CD4-positive, alpha-beta T cell (primary cell): Measurements from ENCODE around the gene ASB7. TPM values are rescaled to one million over a fixed set of nuclear protein-coding genes. Genes with fewer than 3 reads are reported as not detected.

Source experiments
- ATAC-seq: fragments of 200-7000 bp; cut with Tn5 transposase; one replicate; pipeline ENCODE4 v1.10.0; 2022; ENCODE audit warnings: mild to moderate bottlenecking; ENCODE audit not compliant: poor library complexity
- CTCF ChIA-PET: fragments of 350-600 bp; sonication (Branson Sonifier 250); formaldehyde crosslinking; loops from one replicate; lab custom pipeline; 2021; ENCODE audit warnings: antibody characterized with exemption, inconsistent platforms; lab: Charles Lee
- POLR2A ChIA-PET: fragments of 350-600 bp; sonication (Branson Sonifier 250); formaldehyde crosslinking; loops from one replicate; lab custom pipeline; 2021; ENCODE audit warnings: antibody characterized with exemption, inconsistent platforms; lab: Charles Lee
- DNase-seq, 14 experiments: peaks; one replicate each; pipeline ENCODE4 v3.0.0-alpha.2; 2013 to 2020; ENCODE audit warnings: mixed read lengths in 2 of 14
- H3K27ac ChIP-seq, 2 donors: one replicate each; pipeline versions ENCODE4 v1.5.1 to v1.7.0; 2013; ENCODE audit warnings: low read length in 2 of 2, low read depth in 1 of 2, mild to moderate bottlenecking in 1 of 2
- H3K27me3 ChIP-seq, 2 experiments: 1 replicate in 1 of 2; 2 replicates in 1 of 2; pipeline versions ENCODE4 v1.6.1 to v1.7.0; 2013; ENCODE audit warnings: low read length in 2 of 2, control low read depth in 1 of 2, mild to moderate bottlenecking in 1 of 2, moderate library complexity in 1 of 2; ENCODE audit not compliant: insufficient read depth in 2 of 2, control insufficient read depth in 1 of 2
- H3K36me3 ChIP-seq: one replicate; pipeline ENCODE4 v1.6.1; 2013; ENCODE audit warnings: low read length, control low read depth; ENCODE audit not compliant: insufficient read depth
- H3K4me1 ChIP-seq: one replicate; pipeline ENCODE4 v1.6.1; 2013; ENCODE audit warnings: low read length, control low read depth; ENCODE audit not compliant: insufficient read depth
- H3K4me3 ChIP-seq: one replicate; pipeline ENCODE4 v1.5.1; 2013; ENCODE audit warnings: mild to moderate bottlenecking, low read length, moderate library complexity
- H3K9me3 ChIP-seq, 2 experiments: 1 replicate in 1 of 2; 2 replicates in 1 of 2; pipeline versions ENCODE4 v1.6.1 to v1.7.0; 2013; ENCODE audit warnings: low read length in 2 of 2, mild to moderate bottlenecking in 2 of 2, control low read depth in 1 of 2, moderate library complexity in 1 of 2; ENCODE audit not compliant: control insufficient read depth in 1 of 2, insufficient read depth in 1 of 2
- H3K27ac Mint-ChIP-seq: one replicate; pipeline ENCODE4 v1.8.0; 2020; ENCODE audit warnings: mixed read lengths
- H3K27me3 Mint-ChIP-seq: one replicate; pipeline ENCODE4 v1.8.0; 2021; ENCODE audit warnings: mixed read lengths
- H3K36me3 Mint-ChIP-seq: one replicate; pipeline ENCODE4 v1.8.0; 2021; ENCODE audit warnings: low read depth, mixed read lengths
- H3K4me1 Mint-ChIP-seq: one replicate; pipeline ENCODE4 v1.8.0; 2021; ENCODE audit warnings: low read depth, mixed read lengths
- H3K4me3 Mint-ChIP-seq: one replicate; pipeline ENCODE4 v1.8.0; 2020; ENCODE audit warnings: mild to moderate bottlenecking, mixed read lengths
- H3K9me3 Mint-ChIP-seq: one replicate; pipeline ENCODE4 v1.8.0; 2020; ENCODE audit warnings: mixed read lengths
- intact Hi-C, 2 experiments: fragments of 100-400 bp; cut with DNase I in 1 of 2; cut with micrococcal nuclease in 1 of 2; formaldehyde crosslinking; loops; one replicate each; pipeline versions ENCODE4 v1.15.1 to v1.9.0; 2023 to 2025; cut with DNase I, micrococcal nuclease
- total RNA-seq, 174 experiments: library from RNA in 2 of 174; stranded (reverse) in 2 of 174; gene quantifications; one replicate each; pipeline ENCODE4 v1.2.3 and lab custom pipeline; 2021 to 2026
- TF ChIP-seq, protein P1 (sequence below): fragments of 200-600 bp; IDR thresholded peaks from one replicate; pipeline ENCODE4 v1.8.0; 2022; ENCODE audit warnings: antibody characterized with exemption, mild to moderate bottlenecking

The ASB7 gene
- total RNA-seq, 2 experiments from 2014 or later, result 14.9 to 16.7 TPM

DNA sequence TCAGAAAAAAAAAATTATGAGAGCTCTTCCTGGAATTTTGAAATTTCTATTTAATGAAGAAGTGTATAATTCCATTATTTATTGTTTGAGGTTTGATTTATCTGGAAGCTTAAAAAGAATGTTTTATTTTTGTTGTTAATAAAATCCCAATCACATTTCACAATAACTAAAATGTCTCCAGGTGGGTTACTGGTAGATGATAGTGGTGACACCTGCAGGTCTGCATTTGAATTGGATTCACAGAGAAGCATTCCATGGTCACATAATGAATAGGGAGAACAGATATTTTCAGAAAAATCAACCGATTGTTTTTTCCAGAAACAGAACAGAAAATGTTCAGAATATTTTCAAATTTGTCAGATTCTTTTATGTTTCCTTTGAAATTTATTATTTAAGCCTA, 48.3 kb downstream of the ASB7 start:
- H3K27me3 Mint-ChIP-seq, result no peaks in the 10 kb centered on the region
- Histone ChIP-seq H3K27ac (no peak overlapping the region), H3K9me3 (no peaks in the 10 kb centered on the region), H3K27me3 (no peaks in the 10 kb centered on the region), H3K36me3 (peaks cover 11% of the 10 kb centered on the region), H3K4me1 (no peaks in the 10 kb centered on the region), H3K4me3 (no peak overlapping the region)
- no peak overlapping the region for H3K27ac Mint-ChIP-seq
- H3K4me3 Mint-ChIP-seq, result no peak overlapping the region
- H3K9me3 Mint-ChIP-seq, result no peaks in the 10 kb centered on the region
- intact Hi-C loops, result no loop called here
- peaks cover 41% of the 10 kb centered on the region for H3K36me3 Mint-ChIP-seq
- peaks cover 4% of the 10 kb centered on the region for H3K4me1 Mint-ChIP-seq
- ChIA-PET POLR2A (no interaction called here), CTCF (interaction anchor here (0.6 kb wide), 1 partner anchor 302 kb away, joined by 3 read pairs; no protein-coding TSS in a partner anchor)
- no peak for DNase-seq
- ATAC-seq, result no peak
- TF ChIP-seq, protein P1, sequence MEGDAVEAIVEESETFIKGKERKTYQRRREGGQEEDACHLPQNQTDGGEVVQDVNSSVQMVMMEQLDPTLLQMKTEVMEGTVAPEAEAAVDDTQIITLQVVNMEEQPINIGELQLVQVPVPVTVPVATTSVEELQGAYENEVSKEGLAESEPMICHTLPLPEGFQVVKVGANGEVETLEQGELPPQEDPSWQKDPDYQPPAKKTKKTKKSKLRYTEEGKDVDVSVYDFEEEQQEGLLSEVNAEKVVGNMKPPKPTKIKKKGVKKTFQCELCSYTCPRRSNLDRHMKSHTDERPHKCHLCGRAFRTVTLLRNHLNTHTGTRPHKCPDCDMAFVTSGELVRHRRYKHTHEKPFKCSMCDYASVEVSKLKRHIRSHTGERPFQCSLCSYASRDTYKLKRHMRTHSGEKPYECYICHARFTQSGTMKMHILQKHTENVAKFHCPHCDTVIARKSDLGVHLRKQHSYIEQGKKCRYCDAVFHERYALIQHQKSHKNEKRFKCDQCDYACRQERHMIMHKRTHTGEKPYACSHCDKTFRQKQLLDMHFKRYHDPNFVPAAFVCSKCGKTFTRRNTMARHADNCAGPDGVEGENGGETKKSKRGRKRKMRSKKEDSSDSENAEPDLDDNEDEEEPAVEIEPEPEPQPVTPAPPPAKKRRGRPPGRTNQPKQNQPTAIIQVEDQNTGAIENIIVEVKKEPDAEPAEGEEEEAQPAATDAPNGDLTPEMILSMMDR, result no peak

DNA sequence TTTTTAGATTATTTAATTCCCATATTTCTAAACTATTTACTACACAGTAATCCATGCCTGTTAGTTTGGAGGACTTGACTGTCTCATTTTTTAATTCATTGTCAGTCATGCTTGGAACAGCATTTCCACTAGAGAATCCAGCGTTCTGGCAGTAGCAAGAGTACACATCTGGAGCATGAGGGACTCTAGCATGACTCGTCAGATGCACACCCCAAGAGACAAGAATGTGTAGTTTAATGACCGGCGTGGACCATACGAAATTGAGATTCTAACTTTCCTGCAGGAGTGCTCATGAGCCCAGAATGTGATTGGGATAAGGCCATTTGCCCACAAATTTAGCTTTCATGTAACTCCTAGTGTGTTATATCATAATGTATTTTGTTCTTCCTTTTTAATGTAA, 48.9 kb downstream of the ASB7 start:
- H3K4me1 ChIP-seq, result no peaks in the 10 kb centered on the region
- TF ChIP-seq, protein P1, result no peak
- H3K4me3 ChIP-seq, result no peak overlapping the region
- no peak overlapping the region for H3K4me3 Mint-ChIP-seq
- CTCF ChIA-PET, result interaction anchor here (0.6 kb wide), 1 partner anchor 302 kb away, joined by 3 read pairs; no protein-coding TSS in a partner anchor
- no peaks in the 10 kb centered on the region for H3K27me3 ChIP-seq
- H3K27me3 Mint-ChIP-seq, result no peaks in the 10 kb centered on the region
- H3K36me3 Mint-ChIP-seq, result peaks cover 41% of the 10 kb centered on the region
- H3K9me3 ChIP-seq, result no peaks in the 10 kb centered on the region
- no peak for ATAC-seq
- no peaks in the 10 kb centered on the region for H3K9me3 Mint-ChIP-seq
- no peak overlapping the region for H3K27ac ChIP-seq
- DNase-seq, result no peak
- intact Hi-C loops, result no loop called here
- peaks cover 11% of the 10 kb centered on the region for H3K36me3 ChIP-seq
- H3K4me1 Mint-ChIP-seq, result no peaks in the 10 kb centered on the region
- no peak overlapping the region for H3K27ac Mint-ChIP-seq
- POLR2A ChIA-PET, result no interaction called here

DNA sequence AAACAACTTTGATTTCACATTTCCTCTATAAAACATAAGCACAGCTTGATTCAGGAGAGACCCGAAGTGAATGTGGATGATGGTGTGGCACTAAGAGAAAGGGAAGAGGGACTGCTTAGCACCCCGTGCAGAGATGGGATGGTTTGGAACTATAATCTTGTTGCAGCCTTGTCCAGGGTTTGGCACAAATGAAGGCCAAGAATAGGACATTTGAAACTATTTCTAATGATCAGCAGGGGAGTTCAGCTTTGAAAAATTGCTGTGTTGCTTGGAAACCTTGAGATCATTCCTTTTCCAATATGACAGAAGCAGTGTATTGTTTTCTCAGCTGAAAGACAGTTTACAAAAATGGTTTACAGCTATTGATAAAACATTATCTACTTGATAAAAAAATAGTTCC, 49.7 kb downstream of the ASB7 start:
- ATAC-seq, result no peak
- DNase-seq, result no peak
- Mint-ChIP-seq H3K4me3 (no peak overlapping the region), H3K27me3 (no peaks in the 10 kb centered on the region), H3K36me3 (peaks cover 39% of the 10 kb centered on the region), H3K9me3 (no peaks in the 10 kb centered on the region), H3K27ac (peak overlapping the region; percentile 15), H3K4me1 (no peaks in the 10 kb centered on the region)
- TF ChIP-seq, protein P1, result no peak
- Histone ChIP-seq H3K9me3 (no peaks in the 10 kb centered on the region), H3K4me3 (no peak overlapping the region), H3K36me3 (peaks cover 11% of the 10 kb centered on the region), H3K27ac (no peak overlapping the region), H3K27me3 (no peaks in the 10 kb centered on the region), H3K4me1 (no peaks in the 10 kb centered on the region)
- intact Hi-C loops, result no loop called here
- CTCF ChIA-PET, result no interaction called here
- POLR2A ChIA-PET, result no interaction called here
